Neural progenitor cell (in vitro differentiated cells): ENCODE results near the gene ITPK1.

Source experiments
- EZH2 ChIP-seq: fragments of 200-600 bp; sonication (generic); IDR thresholded peaks from 2 replicates; pipeline ENCODE4 v1.6.1; 2017; ENCODE audit warnings: antibody characterized with exemption, mild to moderate bottlenecking, moderate library complexity
- EZH2phosphoT487 ChIP-seq: fragments of 200-600 bp; sonication (generic); IDR thresholded peaks from 2 replicates; pipeline ENCODE4 v1.6.1; 2017; ENCODE audit warnings: antibody characterized with exemption
- TF ChIP-seq, protein P1 (sequence below): fragments of 200-600 bp; sonication (generic); IDR thresholded peaks from 2 replicates; pipeline ENCODE4 v1.5.1; 2017; ENCODE audit warnings: antibody characterized with exemption, mild to moderate bottlenecking

DNA sequence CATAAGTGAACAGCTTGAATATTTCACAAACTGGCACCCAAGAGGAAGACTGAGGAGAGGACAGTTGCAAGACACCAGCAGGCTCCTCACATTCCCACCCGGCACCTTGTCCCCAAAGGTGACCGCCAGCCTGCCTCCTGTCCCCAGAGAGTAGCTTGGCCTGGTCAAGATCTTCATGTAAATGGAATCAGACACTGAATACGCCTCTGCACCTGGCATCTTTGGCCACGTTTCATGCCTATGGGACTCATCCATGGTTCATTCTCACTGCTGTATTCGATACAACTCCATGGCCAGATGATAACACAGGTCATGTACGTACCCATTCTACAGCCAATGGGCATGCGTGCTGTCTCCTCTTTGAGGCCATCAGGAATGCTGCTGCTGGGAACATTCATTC is 60.8 kb downstream of the ITPK1 start:
- TF ChIP-seq, protein P1, sequence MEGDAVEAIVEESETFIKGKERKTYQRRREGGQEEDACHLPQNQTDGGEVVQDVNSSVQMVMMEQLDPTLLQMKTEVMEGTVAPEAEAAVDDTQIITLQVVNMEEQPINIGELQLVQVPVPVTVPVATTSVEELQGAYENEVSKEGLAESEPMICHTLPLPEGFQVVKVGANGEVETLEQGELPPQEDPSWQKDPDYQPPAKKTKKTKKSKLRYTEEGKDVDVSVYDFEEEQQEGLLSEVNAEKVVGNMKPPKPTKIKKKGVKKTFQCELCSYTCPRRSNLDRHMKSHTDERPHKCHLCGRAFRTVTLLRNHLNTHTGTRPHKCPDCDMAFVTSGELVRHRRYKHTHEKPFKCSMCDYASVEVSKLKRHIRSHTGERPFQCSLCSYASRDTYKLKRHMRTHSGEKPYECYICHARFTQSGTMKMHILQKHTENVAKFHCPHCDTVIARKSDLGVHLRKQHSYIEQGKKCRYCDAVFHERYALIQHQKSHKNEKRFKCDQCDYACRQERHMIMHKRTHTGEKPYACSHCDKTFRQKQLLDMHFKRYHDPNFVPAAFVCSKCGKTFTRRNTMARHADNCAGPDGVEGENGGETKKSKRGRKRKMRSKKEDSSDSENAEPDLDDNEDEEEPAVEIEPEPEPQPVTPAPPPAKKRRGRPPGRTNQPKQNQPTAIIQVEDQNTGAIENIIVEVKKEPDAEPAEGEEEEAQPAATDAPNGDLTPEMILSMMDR, result no peak
- TF ChIP-seq EZH2, result no peak
- TF ChIP-seq EZH2phosphoT487, result no peak
